ENCODE data around the gene ZNF142.

GRCh38 chr2:218627939-218628338 is 31.5 kb downstream of the ZNF142 start:
- TF ChIP-seq EZH2 (IDR thresholded peaks at IDR 0.05; ENCODE audit: borderline replicate concordance, low read length): no peak
- TF ChIP-seq CTCF (conservative IDR thresholded peaks at IDR 0.05 in 1 of 2, IDR thresholded peaks at IDR 0.05 in 1 of 2; ENCODE audit: extremely low read depth in 1 of 2, insufficient read depth in 1 of 2, low read depth in 1 of 2, low read length in 2 of 2): no peak

Measured in mammary epithelial cell (primary cell).